ENCODE results near the gene TENM3. TPM values are rescaled to one million over a fixed set of nuclear protein-coding genes. Genes with fewer than 3 reads are reported as not detected.

Gene TENM3
- polyA plus RNA-seq, 1 of the 3 experiments (the other 2 are of a cell fraction): 10.4 TPM

DNA sequence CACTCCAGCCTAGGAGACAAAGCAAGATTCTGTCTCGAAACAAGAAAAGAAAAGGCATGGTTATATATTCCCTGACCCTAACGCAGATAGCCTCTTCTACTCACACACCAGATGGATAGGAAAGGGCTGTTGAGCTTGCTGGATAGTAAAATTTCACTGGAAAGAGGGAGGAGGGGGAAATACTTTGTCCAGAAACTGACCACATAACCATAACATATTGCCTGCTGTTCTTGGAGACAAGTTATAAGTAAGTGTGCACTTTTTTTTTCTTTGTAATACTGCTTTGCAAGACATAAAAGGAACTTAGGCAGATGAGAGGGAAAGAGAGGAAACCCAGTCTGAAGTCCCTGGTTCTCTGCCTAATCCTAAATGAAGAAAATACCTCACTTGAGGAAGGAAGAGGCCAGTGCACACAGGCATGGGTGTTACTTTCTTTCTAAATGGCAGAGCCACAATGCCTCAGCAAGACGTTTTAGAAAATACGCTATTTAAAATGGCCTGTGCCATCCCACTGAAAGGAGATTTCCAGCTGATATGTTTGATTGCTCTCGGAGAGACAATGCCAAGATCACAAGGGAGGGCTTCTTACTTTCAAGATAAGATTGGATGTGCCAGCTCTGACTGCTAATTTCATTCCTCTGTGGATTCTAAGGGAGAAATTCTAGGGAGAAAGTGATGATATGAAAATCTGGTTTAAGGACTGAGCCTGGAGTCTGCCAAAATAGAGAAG is 533.3 kb downstream of the TENM3 start:
- no peak for TF ChIP-seq ELF1 (IDR thresholded peaks at IDR 0.05)
- TF ChIP-seq, protein P1, sequence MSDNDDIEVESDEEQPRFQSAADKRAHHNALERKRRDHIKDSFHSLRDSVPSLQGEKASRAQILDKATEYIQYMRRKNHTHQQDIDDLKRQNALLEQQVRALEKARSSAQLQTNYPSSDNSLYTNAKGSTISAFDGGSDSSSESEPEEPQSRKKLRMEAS (IDR thresholded peaks at IDR 0.05; ENCODE audit: low read depth): no peak
- TF ChIP-seq NRF1 (IDR thresholded peaks at IDR 0.05; ENCODE audit: low read depth, low read length): no peak
- Histone ChIP-seq H3K9ac (no peak overlapping the region), H4K20me1 (ENCODE audit: insufficient read depth) (no peaks in the 10 kb centered on the region), H2AFZ (ENCODE audit: low read depth) (no peak overlapping the region), H3K9me3 (no peaks in the 10 kb centered on the region), H3K4me1 (ENCODE audit: control insufficient read depth in 1 of 2, insufficient read depth in 2 of 2, low read depth in 1 of 2, low read length in 1 of 2) (no peaks in the 10 kb centered on the region), H3K27ac (ENCODE audit: low read depth in 2 of 2, low read length in 1 of 2) (no peak overlapping the region), H3K4me2 (no peak overlapping the region), H3K36me3 (replicated peaks in 1 of 2; ENCODE audit: control insufficient read depth in 1 of 2, insufficient read depth in 2 of 2, low read length in 1 of 2) (peaks cover 5 to 26% of the 10 kb centered on the region in 2 experiments), H3K27me3 (ENCODE audit: insufficient read depth) (no peaks in the 10 kb centered on the region), H3K4me3 (ENCODE audit: low read depth in 2 of 2, low read length in 1 of 2) (no peak overlapping the region), H3F3A (replicated peaks; ENCODE audit: insufficient read depth) (no peaks in the 10 kb centered on the region), H3K79me2 (ENCODE audit: insufficient read depth) (no peaks in the 10 kb centered on the region), H3K9me2 (no peaks in the 10 kb centered on the region)
- POLR2A ChIA-PET: no interaction called here
- CTCF ChIA-PET: interaction anchor here (1.0 kb wide), 1 partner anchor 158 kb away, joined by 3 read pairs; no protein-coding TSS in a partner anchor
- 75% methylated on average over 5 of the region's 5 CpGs for WGBS (ENCODE audit: low lambda C conversion rate)
- no peak for DNase-seq

DNA sequence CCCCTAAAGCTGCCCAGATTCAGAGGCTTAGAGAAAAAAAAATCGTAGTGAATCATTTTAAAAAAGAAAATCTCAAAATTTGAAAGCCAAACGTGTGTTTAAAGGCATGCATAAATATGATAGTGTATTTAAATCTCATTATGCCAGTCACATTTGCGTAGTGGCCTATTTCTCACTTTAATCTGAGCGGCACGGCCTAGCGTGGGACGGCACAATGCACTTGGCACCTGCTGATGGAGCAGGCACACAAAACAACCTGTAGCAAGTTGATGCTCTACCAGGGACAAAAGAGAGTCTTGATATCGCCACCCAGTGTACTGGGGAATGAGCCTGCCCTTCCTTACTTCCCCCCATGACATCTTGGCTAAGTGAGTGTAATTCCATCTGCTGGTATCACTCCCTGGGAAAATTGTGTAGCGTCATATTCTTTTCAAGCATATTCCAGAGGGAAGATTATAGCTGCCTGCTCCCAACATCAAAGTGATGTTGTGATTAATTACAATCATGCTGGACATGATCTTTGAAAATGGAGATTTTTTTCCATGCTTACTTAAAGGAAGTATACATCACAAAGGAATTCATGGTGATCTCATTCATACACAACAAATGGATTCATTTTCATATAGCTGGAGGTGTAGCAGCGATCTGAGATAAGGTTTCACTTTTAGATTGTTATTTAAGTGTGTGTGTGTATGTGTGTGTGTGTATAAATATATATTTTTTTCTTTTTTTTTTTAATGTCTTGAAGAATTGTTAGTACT is 535.2 kb downstream of the TENM3 start:
- Histone ChIP-seq H3K9me2 (no peaks in the 10 kb centered on the region), H3K9me3 (no peaks in the 10 kb centered on the region), H3K36me3 (replicated peaks in 1 of 2; ENCODE audit: control insufficient read depth in 1 of 2, insufficient read depth in 2 of 2, low read length in 1 of 2) (peaks cover 5 to 23% of the 10 kb centered on the region in 2 experiments), H4K20me1 (ENCODE audit: insufficient read depth) (no peaks in the 10 kb centered on the region), H3F3A (replicated peaks; ENCODE audit: insufficient read depth) (no peaks in the 10 kb centered on the region), H2AFZ (ENCODE audit: low read depth) (no peak overlapping the region), H3K4me1 (ENCODE audit: control insufficient read depth in 1 of 2, insufficient read depth in 2 of 2, low read depth in 1 of 2, low read length in 1 of 2) (no peaks in the 10 kb centered on the region), H3K79me2 (ENCODE audit: insufficient read depth) (no peaks in the 10 kb centered on the region), H3K4me2 (no peak overlapping the region), H3K9ac (no peak overlapping the region), H3K27ac (ENCODE audit: low read depth in 2 of 2, low read length in 1 of 2) (no peak overlapping the region), H3K27me3 (ENCODE audit: insufficient read depth) (no peaks in the 10 kb centered on the region), H3K4me3 (ENCODE audit: low read depth in 2 of 2, low read length in 1 of 2) (no peak overlapping the region)
- ChIA-PET CTCF (no interaction called here), POLR2A (no interaction called here)
- no peak for TF ChIP-seq TAF1 (IDR thresholded peaks at IDR 0.05; ENCODE audit: borderline replicate concordance, low read depth, low read length)
- no peak for TF ChIP-seq SMC3 (IDR thresholded peaks at IDR 0.05; ENCODE audit: low read depth, low read length)
- TF ChIP-seq, protein P2, sequence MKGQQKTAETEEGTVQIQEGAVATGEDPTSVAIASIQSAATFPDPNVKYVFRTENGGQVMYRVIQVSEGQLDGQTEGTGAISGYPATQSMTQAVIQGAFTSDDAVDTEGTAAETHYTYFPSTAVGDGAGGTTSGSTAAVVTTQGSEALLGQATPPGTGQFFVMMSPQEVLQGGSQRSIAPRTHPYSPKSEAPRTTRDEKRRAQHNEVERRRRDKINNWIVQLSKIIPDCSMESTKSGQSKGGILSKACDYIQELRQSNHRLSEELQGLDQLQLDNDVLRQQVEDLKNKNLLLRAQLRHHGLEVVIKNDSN (IDR thresholded peaks at IDR 0.05; ENCODE audit: borderline replicate concordance, low read depth): no peak
- no peak for TF ChIP-seq FOXJ3 (CRISPR knock-in tag; IDR thresholded peaks at IDR 0.05)
- TF ChIP-seq, protein P3, sequence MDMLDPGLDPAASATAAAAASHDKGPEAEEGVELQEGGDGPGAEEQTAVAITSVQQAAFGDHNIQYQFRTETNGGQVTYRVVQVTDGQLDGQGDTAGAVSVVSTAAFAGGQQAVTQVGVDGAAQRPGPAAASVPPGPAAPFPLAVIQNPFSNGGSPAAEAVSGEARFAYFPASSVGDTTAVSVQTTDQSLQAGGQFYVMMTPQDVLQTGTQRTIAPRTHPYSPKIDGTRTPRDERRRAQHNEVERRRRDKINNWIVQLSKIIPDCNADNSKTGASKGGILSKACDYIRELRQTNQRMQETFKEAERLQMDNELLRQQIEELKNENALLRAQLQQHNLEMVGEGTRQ (IDR thresholded peaks at IDR 0.05; ENCODE audit: borderline replicate concordance, low read depth, low read length): no peak
- TF ChIP-seq, protein P4, sequence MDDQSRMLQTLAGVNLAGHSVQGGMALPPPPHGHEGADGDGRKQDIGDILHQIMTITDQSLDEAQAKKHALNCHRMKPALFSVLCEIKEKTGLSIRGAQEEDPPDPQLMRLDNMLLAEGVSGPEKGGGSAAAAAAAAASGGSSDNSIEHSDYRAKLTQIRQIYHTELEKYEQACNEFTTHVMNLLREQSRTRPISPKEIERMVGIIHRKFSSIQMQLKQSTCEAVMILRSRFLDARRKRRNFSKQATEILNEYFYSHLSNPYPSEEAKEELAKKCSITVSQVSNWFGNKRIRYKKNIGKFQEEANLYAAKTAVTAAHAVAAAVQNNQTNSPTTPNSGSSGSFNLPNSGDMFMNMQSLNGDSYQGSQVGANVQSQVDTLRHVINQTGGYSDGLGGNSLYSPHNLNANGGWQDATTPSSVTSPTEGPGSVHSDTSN (IDR thresholded peaks at IDR 0.05): no peak
- no peak for TF ChIP-seq GATA2 (CRISPR knock-in tag; IDR thresholded peaks at IDR 0.05)
- TF ChIP-seq, protein P5, sequence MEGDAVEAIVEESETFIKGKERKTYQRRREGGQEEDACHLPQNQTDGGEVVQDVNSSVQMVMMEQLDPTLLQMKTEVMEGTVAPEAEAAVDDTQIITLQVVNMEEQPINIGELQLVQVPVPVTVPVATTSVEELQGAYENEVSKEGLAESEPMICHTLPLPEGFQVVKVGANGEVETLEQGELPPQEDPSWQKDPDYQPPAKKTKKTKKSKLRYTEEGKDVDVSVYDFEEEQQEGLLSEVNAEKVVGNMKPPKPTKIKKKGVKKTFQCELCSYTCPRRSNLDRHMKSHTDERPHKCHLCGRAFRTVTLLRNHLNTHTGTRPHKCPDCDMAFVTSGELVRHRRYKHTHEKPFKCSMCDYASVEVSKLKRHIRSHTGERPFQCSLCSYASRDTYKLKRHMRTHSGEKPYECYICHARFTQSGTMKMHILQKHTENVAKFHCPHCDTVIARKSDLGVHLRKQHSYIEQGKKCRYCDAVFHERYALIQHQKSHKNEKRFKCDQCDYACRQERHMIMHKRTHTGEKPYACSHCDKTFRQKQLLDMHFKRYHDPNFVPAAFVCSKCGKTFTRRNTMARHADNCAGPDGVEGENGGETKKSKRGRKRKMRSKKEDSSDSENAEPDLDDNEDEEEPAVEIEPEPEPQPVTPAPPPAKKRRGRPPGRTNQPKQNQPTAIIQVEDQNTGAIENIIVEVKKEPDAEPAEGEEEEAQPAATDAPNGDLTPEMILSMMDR (IDR thresholded peaks at IDR 0.05): no peak
- TF ChIP-seq CHD2 (IDR thresholded peaks at IDR 0.05; ENCODE audit: low read length, partially characterized antibody): no peak
- no peak for TF ChIP-seq GABPA (IDR thresholded peaks at IDR 0.05; ENCODE audit: low read depth)
- TF ChIP-seq NFIC (IDR thresholded peaks at IDR 0.05; ENCODE audit: borderline replicate concordance): no peak
- no peak for TF ChIP-seq JUND (IDR thresholded peaks at IDR 0.05)
- TF ChIP-seq FOSL2 (IDR thresholded peaks at IDR 0.05; ENCODE audit: borderline replicate concordance, low read depth): no peak
- TF ChIP-seq NRF1 (IDR thresholded peaks at IDR 0.05; ENCODE audit: low read depth, low read length): no peak
- TF ChIP-seq EP300 (IDR thresholded peaks at IDR 0.05; ENCODE audit: borderline replicate concordance in 1 of 2, low read depth in 1 of 2, low read length in 1 of 2): no peak
- WGBS (ENCODE audit: low lambda C conversion rate): 87% methylated on average over 10 of the region's 10 CpGs
- no peak for DNase-seq
